Measurements from ENCODE around the gene MRS2.
"Not testable (repeated sequence)": the region's sequence is repeated elsewhere in the genome, so short reads cannot be mapped to it uniquely, and the experiment has no call there.

Gene MRS2

GRCh38 chr6:24357336-24358218 lies 45.2 kb upstream of the MRS2 start, which contains the start of gene DCDC2:
TSS of gene DCDC2 (minus strand) at chr6:24358059. CDS start at chr6:24357750, 309 bp downstream.
- DNase-seq: no peak
- Histone ChIP-seq H3K4me1 (peaks cover 0 to 30% (median 24%) of the 10 kb centered on the region in 4 donors), H3K4me3 (peak within 1 kb of the TSS; percentile 25 to 44), H3K27ac (no peak within 1 kb of the TSS), H3K9me3 (no peaks in the 10 kb centered on the region), H3K27me3 (no peaks in the 10 kb centered on the region), H3K36me3 (no peaks in the 10 kb centered on the region)
- intact Hi-C loops (cut with DNase I; ENCODE audit: low total_unique reads): no loop called here
- no peak for TF ChIP-seq CTCF (IDR thresholded peaks at IDR 0.05)

- intact Hi-C loops (cut with DNase I; ENCODE audit: low total_unique reads): no loop called here
- Histone ChIP-seq H3K36me3 (no peaks in the 10 kb centered on the region), H3K4me1 (peaks cover 0 to 30% (median 24%) of the 10 kb centered on the region in 4 donors), H3K27me3 (no peaks in the 10 kb centered on the region), H3K9me3 (no peaks in the 10 kb centered on the region), H3K27ac (no peak overlapping the region), H3K4me3 (peak overlapping the region; percentile 25 to 44)
- no peak for DNase-seq
- TF ChIP-seq CTCF (IDR thresholded peaks at IDR 0.05): no peak
Observed at GRCh38 chr6:24358219-24358821, 44.4 kb upstream of the MRS2 start.

GRCh38 chr6:24359640-24360454 lies 42.9 kb upstream of the MRS2 start:
- peak; percentile 36 to 42 for TF ChIP-seq CTCF (IDR thresholded peaks at IDR 0.05)
- Histone ChIP-seq H3K4me3 (peak overlapping the region; percentile 45 to 54), H3K27me3 (no peaks in the 10 kb centered on the region), H3K4me1 (peaks cover 0 to 30% (median 24%) of the 10 kb centered on the region in 4 donors), H3K27ac (no peak overlapping the region), H3K36me3 (no peaks in the 10 kb centered on the region), H3K9me3 (no peaks in the 10 kb centered on the region)
- intact Hi-C loops (cut with DNase I; ENCODE audit: low total_unique reads): loop anchor here (1.0 kb wide), 1 partner anchor 10 kb away; no protein-coding TSS in a partner anchor
- peak; percentile 25 to 72 for DNase-seq

- H3K9me3 ChIP-seq; H3K27me3 ChIP-seq; DNase-seq; H3K27ac ChIP-seq; H3K36me3 ChIP-seq; H3K4me3 ChIP-seq; intact Hi-C loops (cut with DNase I; ENCODE audit: low total_unique reads): not testable (repeated sequence)
- H3K4me1 ChIP-seq: peaks cover 0 to 29% (median 23%) of the 10 kb centered on the region in 4 donors
Observed at GRCh38 chr6:24362363-24362762, 40.4 kb upstream of the MRS2 start.

- H3K27ac ChIP-seq; intact Hi-C loops (cut with DNase I; ENCODE audit: low total_unique reads); H3K27me3 ChIP-seq; H3K36me3 ChIP-seq; H3K4me3 ChIP-seq; DNase-seq; H3K9me3 ChIP-seq: not testable (repeated sequence)
- H3K4me1 ChIP-seq: peaks cover 0 to 10% (median 7%) of the 10 kb centered on the region in 4 donors
Observed at GRCh38 chr6:24365103-24365633, 37.6 kb upstream of the MRS2 start.

- no peak for DNase-seq
- no peaks in the 10 kb centered on the region for H3K36me3 ChIP-seq
- H3K27ac ChIP-seq: no peak overlapping the region
- H3K4me3 ChIP-seq: no peak overlapping the region
- intact Hi-C loops (cut with DNase I; ENCODE audit: low total_unique reads): no loop called here
- TF ChIP-seq CTCF (IDR thresholded peaks at IDR 0.05): no peak
- H3K27me3 ChIP-seq: no peaks in the 10 kb centered on the region
- no peaks in the 10 kb centered on the region for H3K4me1 ChIP-seq
- no peaks in the 10 kb centered on the region for H3K9me3 ChIP-seq
Observed at GRCh38 chr6:24374612-24375011, 28.1 kb upstream of the MRS2 start.

Measured in tibial artery (tissue), 4 donors.